ENCODE data around the gene LRFN5. TPM values are rescaled to one million over a fixed set of nuclear protein-coding genes. Genes with fewer than 3 reads are reported as not detected.

LRFN5 gene
- total and polyA plus RNA-seq, 9 of the 15 experiments (the other 6 are each of a cell fraction or from before 2014, with no cell fraction given) = 0.01 to 0.27 (median 0.09) TPM; not detected in 1

- TF ChIP-seq PBX2 (CRISPR knock-in tag; IDR thresholded peaks at IDR 0.05; ENCODE audit: low read depth) (no peak), PBX2 (tag; conservative IDR thresholded peaks at IDR 0.05; ENCODE audit: low read depth) (no peak), NRF1 (conservative IDR thresholded peaks at IDR 0.05 in 1 of 2, IDR thresholded peaks at IDR 0.05 in 1 of 2) (no peak), LARP7 (IDR thresholded peaks at IDR 0.05) (no peak), PURB (CRISPR knock-in tag; IDR thresholded peaks at IDR 0.05; ENCODE audit: low read depth) (no peak)
These were observed 179.0 kb downstream of the LRFN5 start (continued) for GRCh38 chr14:41785696-41786095.

GRCh38 chr14:41799817-41800216, 193.1 kb downstream of the LRFN5 start:
- Histone ChIP-seq H3K4me3 (no peak overlapping the region), H3K79me2 (ENCODE audit: control insufficient read depth, insufficient read depth, low read length) (no peaks in the 10 kb centered on the region), H3K9me3 (replicated peaks; ENCODE audit: control insufficient read depth, insufficient read depth, low read depth, low read length) (no peaks in the 10 kb centered on the region), H2AFZ (ENCODE audit: low read depth, low read length) (no peak overlapping the region), H3K4me1 (replicated peaks in 1 of 2; ENCODE audit: control insufficient read depth in 2 of 2, insufficient read depth in 2 of 2, low read length in 2 of 2) (no peaks in the 10 kb centered on the region), H4K20me1 (replicated peaks; ENCODE audit: control insufficient read depth, insufficient read depth, low read length) (no peaks in the 10 kb centered on the region), H3K4me2 (ENCODE audit: insufficient read depth, low read length) (no peak overlapping the region), H3K27ac (ENCODE audit: extremely low read depth, low read depth, low read length) (no peak overlapping the region), H3K27me3 (ENCODE audit: control insufficient read depth in 2 of 2, insufficient read depth in 2 of 2, low read length in 2 of 2) (no peaks in the 10 kb centered on the region), H3K9me1 (ENCODE audit: control insufficient read depth, insufficient read depth, low read length) (no peaks in the 10 kb centered on the region), H3K9ac (ENCODE audit: insufficient read depth in 1 of 2, low read depth in 2 of 2, low read length in 2 of 2) (no peak overlapping the region), H3K36me3 (ENCODE audit: control insufficient read depth, insufficient read depth, low read length) (no peaks in the 10 kb centered on the region)
- no peak for FAIRE-seq
- no peak for ATAC-seq
- POLR2A ChIA-PET = no interaction called here
- no TSS peak for BruUV-seq (replicated peaks)
- CTCF ChIA-PET (ENCODE audit: low intra/inter-chr PET ratio) = no interaction called here
- intact Hi-C loops (cut with micrococcal nuclease) (no loop called here), in situ Hi-C loops (cut with MboI) (no loop called here)
- 0% methylated on average over 1 of the region's 1 CpG for WGBS (ENCODE audit: insufficient coverage, low coverage, missing lambda C conversion rate)
- no peak for DNase-seq (ENCODE audit: extremely low read depth in 1 of 4, low spot score in 3 of 4)
- no peak for TF ChIP-seq TBL1XR1 (IDR thresholded peaks at IDR 0.05; ENCODE audit: low read length in 2 of 2)
- TF ChIP-seq VEZF1 (CRISPR knock-in tag; IDR thresholded peaks at IDR 0.05) = no peak
- TF ChIP-seq ZNF408 (CRISPR knock-in tag; IDR thresholded peaks at IDR 0.05; ENCODE audit: low read depth) = no peak
- no peak for TF ChIP-seq YY1 (IDR thresholded peaks at IDR 0.05; ENCODE audit: borderline replicate concordance in 1 of 3, control insufficient read depth in 1 of 3, extremely low read depth in 1 of 3, insufficient read depth in 3 of 3, insufficient read length in 1 of 3, insufficient replicate concordance in 2 of 3, low read depth in 1 of 3, low read length in 2 of 3)
- TF ChIP-seq THAP7 (CRISPR knock-in tag; IDR thresholded peaks at IDR 0.05) = no peak
- no peak for TF ChIP-seq HMGN3 (IDR thresholded peaks at IDR 0.05; ENCODE audit: borderline replicate concordance, extremely low read depth, insufficient read length, low read depth, low read length)
- no peak for TF ChIP-seq ZNF561 (CRISPR knock-in tag; conservative IDR thresholded peaks at IDR 0.05)
- TF ChIP-seq ZNF239 (CRISPR knock-in tag; IDR thresholded peaks at IDR 0.05) = no peak
- TF ChIP-seq FOXM1 (IDR thresholded peaks at IDR 0.05; ENCODE audit: low read depth) = no peak
- no peak for TF ChIP-seq FOXM1 (CRISPR knock-in tag; IDR thresholded peaks at IDR 0.05; ENCODE audit: low read depth)

All from K562 (cell line).